ENCODE data around the gene FIGLA.

DNA sequence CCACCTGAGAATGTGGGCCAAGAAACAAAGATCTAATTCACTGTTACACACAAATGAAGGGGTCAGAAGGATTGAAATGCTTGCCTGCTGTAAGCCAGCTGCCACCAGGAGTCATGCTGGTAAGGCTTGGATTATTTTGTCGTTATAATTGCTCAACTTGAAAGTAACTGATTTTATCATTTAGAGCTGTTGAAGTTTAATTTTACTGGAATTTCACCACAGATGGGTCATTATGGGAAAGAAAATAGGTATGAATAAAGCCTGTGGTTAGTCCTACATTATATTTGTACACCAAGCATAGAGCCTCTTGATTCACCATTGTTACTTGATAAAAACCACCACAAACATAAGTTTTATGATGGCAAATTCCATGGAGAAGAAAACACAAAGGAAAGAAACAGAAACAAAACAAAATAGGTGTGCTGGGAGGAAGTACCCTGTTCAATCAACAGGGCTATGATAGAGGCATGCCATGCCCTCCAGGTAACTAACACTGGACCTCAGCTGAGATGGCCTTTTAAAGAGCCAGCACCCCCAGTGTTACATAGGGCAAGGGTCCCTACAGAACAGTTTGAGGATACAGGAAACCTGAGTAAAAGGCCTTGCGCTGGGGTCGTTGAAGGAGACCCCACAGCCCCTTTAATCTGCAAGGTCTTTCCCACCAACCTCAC is 27.0 kb upstream of the FIGLA start:
- TF ChIP-seq, protein P1, sequence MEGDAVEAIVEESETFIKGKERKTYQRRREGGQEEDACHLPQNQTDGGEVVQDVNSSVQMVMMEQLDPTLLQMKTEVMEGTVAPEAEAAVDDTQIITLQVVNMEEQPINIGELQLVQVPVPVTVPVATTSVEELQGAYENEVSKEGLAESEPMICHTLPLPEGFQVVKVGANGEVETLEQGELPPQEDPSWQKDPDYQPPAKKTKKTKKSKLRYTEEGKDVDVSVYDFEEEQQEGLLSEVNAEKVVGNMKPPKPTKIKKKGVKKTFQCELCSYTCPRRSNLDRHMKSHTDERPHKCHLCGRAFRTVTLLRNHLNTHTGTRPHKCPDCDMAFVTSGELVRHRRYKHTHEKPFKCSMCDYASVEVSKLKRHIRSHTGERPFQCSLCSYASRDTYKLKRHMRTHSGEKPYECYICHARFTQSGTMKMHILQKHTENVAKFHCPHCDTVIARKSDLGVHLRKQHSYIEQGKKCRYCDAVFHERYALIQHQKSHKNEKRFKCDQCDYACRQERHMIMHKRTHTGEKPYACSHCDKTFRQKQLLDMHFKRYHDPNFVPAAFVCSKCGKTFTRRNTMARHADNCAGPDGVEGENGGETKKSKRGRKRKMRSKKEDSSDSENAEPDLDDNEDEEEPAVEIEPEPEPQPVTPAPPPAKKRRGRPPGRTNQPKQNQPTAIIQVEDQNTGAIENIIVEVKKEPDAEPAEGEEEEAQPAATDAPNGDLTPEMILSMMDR (IDR thresholded peaks at IDR 0.05) = no peak
- no peak for TF ChIP-seq EP300 (IDR thresholded peaks at IDR 0.05)
- TF ChIP-seq POLR2A (IDR thresholded peaks at IDR 0.05) = no peak
